Aorta (tissue), 5 donors: ENCODE data around the gene BMAL2. TPM values are rescaled to one million over a fixed set of nuclear protein-coding genes. Genes with fewer than 3 reads are reported as not detected.

Source experiments
- ATAC-seq: fragments of 200-7000 bp; cut with Tn5 transposase; one replicate; pipeline ENCODE4 v1.9.1; 2022; ENCODE audit warnings: moderate library complexity; ENCODE audit not compliant: low FRiP score
- DNase-seq, 2 donors: peaks; one replicate each; pipeline ENCODE4 v3.0.0-alpha.2; 2020
- H3K27ac ChIP-seq, 2 donors: one replicate each; pipeline ENCODE4 v1.5.1; 2013; ENCODE audit warnings: low read length in 2 of 2, mild to moderate bottlenecking in 2 of 2, moderate library complexity in 2 of 2, control low read depth in 1 of 2, inconsistent platforms in 1 of 2, low read depth in 1 of 2
- H3K27me3 ChIP-seq, 2 donors: one replicate each; pipeline ENCODE4 v1.6.1; 2013; ENCODE audit warnings: control low read depth in 1 of 2, low read length in 1 of 2, mild to moderate bottlenecking in 1 of 2, moderate library complexity in 1 of 2; ENCODE audit not compliant: insufficient read depth in 2 of 2, control insufficient read depth in 1 of 2
- H3K36me3 ChIP-seq, 2 donors: one replicate each; pipeline ENCODE4 v1.6.1; 2013; ENCODE audit warnings: control low read depth in 1 of 2, low read length in 1 of 2, mild to moderate bottlenecking in 1 of 2; ENCODE audit not compliant: insufficient read depth in 2 of 2, control insufficient read depth in 1 of 2
- H3K4me1 ChIP-seq, 2 donors: one replicate each; pipeline ENCODE4 v1.6.1; 2013; ENCODE audit warnings: low read length in 2 of 2, control low read depth in 1 of 2, mild to moderate bottlenecking in 1 of 2, moderate library complexity in 1 of 2; ENCODE audit not compliant: insufficient read depth in 2 of 2, control insufficient read depth in 1 of 2
- H3K4me3 ChIP-seq, 2 donors: one replicate each; pipeline ENCODE4 v1.5.1; 2013; ENCODE audit warnings: low read length in 2 of 2, control low read depth in 1 of 2, mild to moderate bottlenecking in 1 of 2
- H3K9me3 ChIP-seq: one replicate; pipeline ENCODE4 v1.6.1; 2013; ENCODE audit warnings: mild to moderate bottlenecking, low read length; ENCODE audit not compliant: control insufficient read depth
- WGBS, 2 donors: extraction: QIAGEN DNeasy Blood & Tissue Kit; methylation state at CpG; one replicate each; pipeline ENCODE4 v1.1.7; 2013; 5-methylcytosine and 5-hydroxymethylcytosine counted together
- intact Hi-C, 2 donors: fragments of 100-400 bp; cut with DNase I; formaldehyde crosslinking; loops; one replicate each; pipeline versions ENCODE4 v1.14.2 to v1.15.0; 2022
- polyA plus RNA-seq, 2 donors: library from polyadenylated mRNA; stranded (reverse); fragments of 200-250 nt; gene quantifications; one replicate each; pipeline ENCODE4 v1.2.3, GENCODE V29; 2013
- total RNA-seq, 2 donors: library from RNA; stranded (reverse); fragmentation: NEBNext Ultra II Directional; extraction: Animal tissue kit (Norgen Biotek cat#: 25700); gene quantifications; one replicate each; pipeline ENCODE4 v1.2.1, GENCODE V29; 2021
- donor health status: healthy with polysubstance abuse.
- donor health status: Bipolar disorder and iron deficiency.
- donor health status: DM: no; HTN: no; CAD: no.
- donor health status: DM: no; HTN: no; CAD: no.
- donor health status: DM: yes; HTN: yes; CAD: no.

BMAL2 gene
- total and polyA plus RNA-seq, 4 donors = 2.8 to 22.6 (median 11.2) TPM

DNA sequence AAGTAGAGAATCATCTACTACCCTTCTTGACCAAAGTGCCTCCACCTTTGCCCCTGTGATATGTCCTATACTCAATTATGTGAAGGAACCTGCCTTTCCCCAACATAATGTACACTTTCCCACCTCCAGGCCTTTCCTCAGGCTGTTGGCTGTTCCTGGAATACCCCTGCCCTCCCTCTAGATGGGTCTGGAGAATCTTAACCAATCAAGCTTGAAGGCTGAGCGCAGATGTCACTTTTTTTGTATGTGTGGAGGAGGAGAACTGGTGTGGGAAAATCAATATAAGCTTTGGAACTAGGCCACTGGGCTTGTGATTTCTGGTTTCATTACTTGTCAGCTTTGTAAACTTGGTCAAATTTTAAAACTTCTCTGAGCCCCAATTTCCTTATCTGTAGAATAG lies 4.7 kb downstream of the BMAL2 start:
- no peak overlapping the region for H3K27ac ChIP-seq
- H3K36me3 ChIP-seq = no peaks in the 10 kb centered on the region
- no peak for DNase-seq
- ATAC-seq = no peak
- intact Hi-C loops = loop anchor here (10.0 kb wide), 2 partner anchors 307 to 317 kb away; no protein-coding TSS in a partner anchor
- no peak overlapping the region for H3K4me3 ChIP-seq
- peaks cover 1 to 6% of the 10 kb centered on the region in 2 donors for H3K4me1 ChIP-seq
- H3K9me3 ChIP-seq = no peaks in the 10 kb centered on the region
- 96 to 100% methylated on average over 1 of the region's 1 CpG for WGBS, 2 donors
- H3K27me3 ChIP-seq = no peaks in the 10 kb centered on the region

GRCh38 chr12:27338473-27338872 lies 5.8 kb downstream of the BMAL2 start:
- H3K27me3 ChIP-seq = no peaks in the 10 kb centered on the region
- intact Hi-C loops = loop anchor here (10.0 kb wide), 2 partner anchors 306 to 316 kb away; no protein-coding TSS in a partner anchor

DNA sequence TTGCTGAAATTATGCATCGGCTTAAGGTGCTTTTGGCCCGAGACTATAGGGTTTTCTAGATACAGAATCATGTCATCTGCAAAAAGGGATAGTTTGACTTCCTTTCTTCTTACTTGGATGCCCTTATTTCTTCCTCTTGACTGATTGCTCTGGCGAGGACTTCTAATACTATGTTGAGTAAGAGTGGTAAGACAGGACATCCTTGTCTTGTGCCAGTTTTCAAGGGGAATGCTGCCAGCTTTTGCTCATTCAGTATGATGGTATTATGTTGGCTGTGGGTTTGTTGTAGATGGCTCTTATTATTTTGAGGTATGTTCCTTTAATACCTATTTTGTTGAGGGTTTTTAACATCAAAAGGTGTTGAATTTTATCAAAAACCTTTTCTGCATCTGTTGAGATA lies 8.3 kb downstream of the BMAL2 start:
- intact Hi-C loops = no loop called here
- DNase-seq (no peak), ATAC-seq (no peak)
- Histone ChIP-seq H3K4me1 (no peaks in the 10 kb centered on the region), H3K27me3 (no peaks in the 10 kb centered on the region), H3K27ac (no peak overlapping the region), H3K36me3 (no peaks in the 10 kb centered on the region), H3K4me3 (no peak overlapping the region), H3K9me3 (no peaks in the 10 kb centered on the region)
- WGBS, 2 donors = 90 to 92% methylated on average over 3 of the region's 3 CpGs

More at GRCh38 chr12:27338473-27338872, 5.8 kb downstream of the BMAL2 start:
- H3K27ac ChIP-seq = no peak overlapping the region
- no peaks in the 10 kb centered on the region for H3K9me3 ChIP-seq
- no peak for ATAC-seq
- no peak overlapping the region for H3K4me3 ChIP-seq
- DNase-seq = no peak
- 96 to 100% methylated on average over 1 of the region's 1 CpG for WGBS, 2 donors
- peaks cover 1 to 6% of the 10 kb centered on the region in 2 donors for H3K4me1 ChIP-seq
- H3K36me3 ChIP-seq = no peaks in the 10 kb centered on the region

- intact Hi-C loops = no loop called here
- no peak for DNase-seq
- WGBS, 2 donors = 98 to 100% methylated on average over 2 of the region's 2 CpGs
Observed at GRCh38 chr12:27342536-27342935, 9.9 kb downstream of the BMAL2 start.

GRCh38 chr12:27343255-27344000 lies 10.8 kb downstream of the BMAL2 start:
- intact Hi-C loops = no loop called here
- WGBS, 2 donors = 89 to 91% methylated on average over 5 of the region's 5 CpGs

More at GRCh38 chr12:27342536-27342935, 9.9 kb downstream of the BMAL2 start:
- Histone ChIP-seq H3K4me3 (no peak overlapping the region), H3K9me3 (no peaks in the 10 kb centered on the region), H3K27me3 (no peaks in the 10 kb centered on the region), H3K27ac (no peak overlapping the region), H3K4me1 (no peaks in the 10 kb centered on the region), H3K36me3 (no peaks in the 10 kb centered on the region)
- ATAC-seq = no peak

GRCh38 chr12:27344246-27344645 lies 11.6 kb downstream of the BMAL2 start:
- H3K4me1 ChIP-seq = no peaks in the 10 kb centered on the region
- H3K4me3 ChIP-seq = no peak overlapping the region
- no peak overlapping the region for H3K27ac ChIP-seq
- no peaks in the 10 kb centered on the region for H3K9me3 ChIP-seq
- H3K36me3 ChIP-seq = no peaks in the 10 kb centered on the region
- intact Hi-C loops = no loop called here
- DNase-seq (no peak), ATAC-seq (no peak)
- no peaks in the 10 kb centered on the region for H3K27me3 ChIP-seq
- WGBS, 2 donors = 68 to 98% methylated on average over 2 of the region's 2 CpGs

More at GRCh38 chr12:27343255-27344000, 10.8 kb downstream of the BMAL2 start:
- Histone ChIP-seq H3K4me3 (no peak overlapping the region), H3K9me3 (no peaks in the 10 kb centered on the region), H3K27ac (no peak overlapping the region), H3K4me1 (no peaks in the 10 kb centered on the region), H3K27me3 (no peaks in the 10 kb centered on the region), H3K36me3 (no peaks in the 10 kb centered on the region)
- DNase-seq (no peak), ATAC-seq (no peak)

DNA sequence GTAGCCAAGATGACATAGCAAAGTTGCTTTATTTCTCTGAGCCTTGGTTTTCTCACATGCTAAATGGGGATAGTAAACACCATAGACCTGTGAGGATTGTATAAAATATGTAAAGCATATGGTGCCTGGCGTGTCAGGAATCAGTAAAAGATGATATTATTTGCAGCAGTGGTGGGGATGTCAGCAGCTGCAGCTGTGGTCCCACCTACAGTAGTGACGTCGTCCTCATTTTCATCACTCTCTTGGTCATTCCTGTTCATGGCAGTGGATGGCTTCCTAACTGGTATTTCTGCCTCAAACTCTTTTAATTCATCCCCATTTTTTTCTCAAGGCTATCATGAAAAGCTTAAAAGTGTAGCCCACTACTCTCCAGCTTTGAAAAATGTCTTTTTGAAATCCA lies 12.1 kb downstream of the BMAL2 start:
- no peaks in the 10 kb centered on the region for H3K4me1 ChIP-seq
- H3K9me3 ChIP-seq = no peaks in the 10 kb centered on the region
- no peak overlapping the region for H3K27ac ChIP-seq
- H3K36me3 ChIP-seq = no peaks in the 10 kb centered on the region
- intact Hi-C loops = no loop called here
- H3K27me3 ChIP-seq = no peaks in the 10 kb centered on the region
- H3K4me3 ChIP-seq = no peak overlapping the region
- 76 to 89% methylated on average over 3 of the region's 3 CpGs for WGBS, 2 donors
- ATAC-seq (no peak), DNase-seq (no peak)

DNA sequence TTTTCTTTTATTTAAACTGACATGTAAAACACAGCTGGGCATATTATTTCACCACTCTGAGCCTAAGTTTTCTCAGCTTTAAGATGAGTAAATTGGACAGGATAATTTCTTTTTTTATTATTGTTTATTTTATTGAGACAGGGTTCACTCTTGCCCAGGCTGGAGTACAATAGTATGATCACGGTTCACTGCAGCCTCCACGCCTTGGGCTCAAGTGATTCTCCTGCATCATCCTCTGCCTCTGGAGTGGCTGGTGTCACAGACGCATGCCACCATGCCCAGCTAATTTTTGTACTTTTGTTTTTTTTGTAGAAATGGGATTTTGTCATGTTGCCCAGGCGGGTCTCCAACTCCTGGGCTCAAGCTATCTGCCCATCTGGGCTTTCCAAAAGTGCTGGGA lies 12.7 kb downstream of the BMAL2 start:
- intact Hi-C loops = no loop called here
- DNase-seq = no peak
- Histone ChIP-seq H3K9me3 (no peaks in the 10 kb centered on the region), H3K27ac (no peak overlapping the region), H3K4me1 (no peaks in the 10 kb centered on the region), H3K27me3 (no peaks in the 10 kb centered on the region), H3K4me3 (no peak overlapping the region), H3K36me3 (no peaks in the 10 kb centered on the region)
- 85 to 91% methylated on average over 4 of the region's 4 CpGs for WGBS, 2 donors
- no peak for ATAC-seq

- DNase-seq (no peak), ATAC-seq (no peak)
- H3K36me3 ChIP-seq = no peaks in the 10 kb centered on the region
- H3K4me1 ChIP-seq = no peaks in the 10 kb centered on the region
- no peaks in the 10 kb centered on the region for H3K27me3 ChIP-seq
- H3K27ac ChIP-seq = no peak overlapping the region
- WGBS, 2 donors = 69 to 95% methylated on average over 2 of the region's 2 CpGs
- intact Hi-C loops = no loop called here
- no peak overlapping the region for H3K4me3 ChIP-seq
- no peaks in the 10 kb centered on the region for H3K9me3 ChIP-seq
Observed at GRCh38 chr12:27347779-27348178, 15.1 kb downstream of the BMAL2 start.
